Coronary artery (tissue), 2 donors: ENCODE data around the gene NEAT1.

Experiments used
- DNase-seq: peaks from one replicate; pipeline ENCODE4 v3.0.0-alpha.2; 2017; ENCODE audit warnings: low spot score
- H3K27ac ChIP-seq, 2 donors: fragments of 200-600 bp; sonication (generic); one replicate each; pipeline ENCODE4 v1.5.1; 2016 to 2019
- H3K4me3 ChIP-seq: fragments of 200-600 bp; sonication (generic); 2 replicates; pipeline ENCODE4 v1.5.1; 2016; ENCODE audit warnings: mild to moderate bottlenecking, moderate library complexity
- CTCF ChIP-seq: fragments of 200-600 bp; sonication (generic); IDR thresholded peaks from one replicate; pipeline ENCODE4 v1.5.1; 2019; ENCODE audit warnings: antibody characterized with exemption

Gene NEAT1

GRCh38 chr11:65401073-65401802 lies 21.4 kb upstream of the NEAT1 start:
- Histone ChIP-seq H3K27ac (no peak overlapping the region), H3K4me3 (no peak overlapping the region)
- TF ChIP-seq CTCF = no peak
- no peak for DNase-seq

DNA sequence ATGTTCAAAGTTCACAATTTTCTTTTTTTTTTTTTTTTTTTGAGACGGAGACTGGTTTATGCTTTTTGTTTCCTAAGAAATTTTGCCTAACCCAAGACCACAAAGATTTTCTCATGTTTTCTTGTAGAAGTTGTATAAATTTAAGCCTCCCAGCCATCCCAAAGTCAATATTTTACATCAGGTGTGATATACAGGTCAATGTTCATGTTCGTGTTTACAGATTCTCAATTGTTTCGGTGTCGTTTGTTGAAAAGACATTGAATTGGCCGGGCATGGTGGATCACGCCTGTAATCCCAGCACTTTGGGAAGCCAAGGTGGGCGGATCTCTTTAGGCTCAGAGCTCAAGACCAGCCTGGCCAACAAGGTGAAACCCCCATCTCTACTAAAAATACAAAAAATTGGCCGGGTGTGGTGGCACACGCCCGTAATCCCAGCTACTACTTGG lies 20.8 kb upstream of the NEAT1 start:
- TF ChIP-seq CTCF = no peak
- no peak for DNase-seq
- H3K4me3 ChIP-seq = no peak overlapping the region
- H3K27ac ChIP-seq = no peak overlapping the region

DNA sequence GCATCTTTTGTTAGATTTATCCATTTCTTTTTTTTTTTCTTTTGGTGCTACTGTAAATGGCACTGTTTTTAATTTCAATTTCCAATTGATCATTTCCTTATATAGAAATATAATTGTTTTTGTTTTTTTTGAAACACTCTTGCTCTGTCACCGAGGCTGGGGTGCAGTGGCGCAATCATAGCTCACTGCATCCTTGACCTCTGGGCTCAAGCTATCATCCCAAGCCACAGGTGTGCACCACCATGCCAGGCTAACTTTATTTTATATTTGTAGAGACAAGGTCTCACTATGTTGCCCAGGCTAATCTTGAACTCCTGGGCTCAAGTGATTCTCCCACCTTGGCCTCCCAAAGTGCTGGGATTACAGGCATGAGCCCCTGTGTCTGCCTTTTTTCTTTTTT lies 19.8 kb upstream of the NEAT1 start:
- no peak for TF ChIP-seq CTCF
- Histone ChIP-seq H3K4me3 (no peak overlapping the region), H3K27ac (no peak overlapping the region)
- no peak for DNase-seq

- Histone ChIP-seq H3K27ac (peak overlapping the region in 1 of 2 donors; percentile 62), H3K4me3 (no peak overlapping the region)
- no peak for DNase-seq
- TF ChIP-seq CTCF = no peak
Observed at GRCh38 chr11:65403607-65404121, 18.9 kb upstream of the NEAT1 start.

- DNase-seq = no peak
- Histone ChIP-seq H3K27ac (peak overlapping the region in 1 of 2 donors; percentile 62), H3K4me3 (no peak overlapping the region)
- no peak for TF ChIP-seq CTCF
Observed at GRCh38 chr11:65404210-65404609, 18.4 kb upstream of the NEAT1 start.

- Histone ChIP-seq H3K4me3 (no peak overlapping the region), H3K27ac (peak overlapping the region in 1 of 2 donors; percentile 62)
- no peak for DNase-seq
- no peak for TF ChIP-seq CTCF
Observed at GRCh38 chr11:65404638-65405339, 17.8 kb upstream of the NEAT1 start.
